Esophagus (tissue), 2 donors: ENCODE measurements around the gene HEPN1. TPM values are rescaled to one million over a fixed set of nuclear protein-coding genes. Genes with fewer than 3 reads are reported as not detected.
A peak's percentile ranks its signal among the peaks of the same experiment; 100 is the strongest.

Experiments
- H3K27ac ChIP-seq, 2 donors: one replicate each; pipeline ENCODE4 v1.5.1; 2013; ENCODE audit warnings: low read depth in 2 of 2, mild to moderate bottlenecking in 2 of 2, inconsistent platforms in 1 of 2, low read length in 1 of 2, moderate library complexity in 1 of 2
- H3K27me3 ChIP-seq, 2 donors: one replicate each; pipeline ENCODE4 v1.6.1; 2013; ENCODE audit warnings: low read length in 2 of 2, control low read depth in 1 of 2, mild to moderate bottlenecking in 1 of 2; ENCODE audit not compliant: insufficient read depth in 2 of 2, control insufficient read depth in 1 of 2
- H3K36me3 ChIP-seq, 2 donors: one replicate each; pipeline ENCODE4 v1.6.1; 2013; ENCODE audit warnings: low read length in 1 of 2; ENCODE audit not compliant: control insufficient read depth in 2 of 2, insufficient read depth in 2 of 2
- H3K4me1 ChIP-seq, 2 donors: one replicate each; pipeline ENCODE4 v1.6.1; 2013; ENCODE audit warnings: low read length in 1 of 2; ENCODE audit not compliant: control insufficient read depth in 2 of 2, insufficient read depth in 2 of 2
- H3K4me3 ChIP-seq, 2 donors: one replicate each; pipeline ENCODE4 v1.5.1; 2013; ENCODE audit warnings: low read length in 2 of 2, mild to moderate bottlenecking in 2 of 2, low read depth in 1 of 2, moderate library complexity in 1 of 2
- H3K9me3 ChIP-seq, 2 donors: one replicate each; pipeline ENCODE4 v1.6.1; 2013; ENCODE audit warnings: mild to moderate bottlenecking in 2 of 2, low read depth in 1 of 2, low read length in 1 of 2, moderate library complexity in 1 of 2; ENCODE audit not compliant: control insufficient read depth in 2 of 2, insufficient read depth in 1 of 2
- WGBS, 2 donors: extraction: QIAGEN DNeasy Blood & Tissue Kit; methylation state at CpG; one replicate each; pipeline ENCODE4 v1.1.7; 2013; 5-methylcytosine and 5-hydroxymethylcytosine counted together
- polyA plus RNA-seq, 2 donors: library from polyadenylated mRNA; stranded (reverse); fragments of 200-250 nt; gene quantifications; one replicate each; pipeline ENCODE4 v1.2.3, GENCODE V29; 2013
- donor health status: healthy with polysubstance abuse.
- donor health status: Bipolar disorder and iron deficiency.

The HEPN1 gene
- polyA plus RNA-seq, 2 donors: not detected

GRCh38 chr11:124917115-124917637, 1.9 kb upstream of the HEPN1 start:
- H3K4me1 ChIP-seq: no peaks in the 10 kb centered on the region
- 66 to 84% methylated on average over 6 of the region's 6 CpGs for whole genome bisulfite sequencing, 2 donors
- H3K36me3 ChIP-seq: no peaks in the 10 kb centered on the region
- no peaks in the 10 kb centered on the region for H3K9me3 ChIP-seq
- H3K27me3 ChIP-seq: no peaks in the 10 kb centered on the region
- no peak overlapping the region for H3K27ac ChIP-seq
- no peak overlapping the region for H3K4me3 ChIP-seq

- no peaks in the 10 kb centered on the region for H3K9me3 ChIP-seq
- H3K36me3 ChIP-seq: no peaks in the 10 kb centered on the region
- H3K4me3 ChIP-seq: no peak overlapping the region
- no peak overlapping the region for H3K27ac ChIP-seq
- H3K4me1 ChIP-seq: no peaks in the 10 kb centered on the region
- no peaks in the 10 kb centered on the region for H3K27me3 ChIP-seq
- 86 to 100% methylated on average over 2 of the region's 2 CpGs for WGBS, 2 donors
Measured at GRCh38 chr11:124919898-124920297, 848 bp downstream of the HEPN1 start.

GRCh38 chr11:124920356-124920755, 1.3 kb downstream of the HEPN1 start:
- Histone ChIP-seq H3K27ac (no peak overlapping the region), H3K27me3 (no peaks in the 10 kb centered on the region), H3K36me3 (no peaks in the 10 kb centered on the region), H3K4me3 (no peak overlapping the region), H3K4me1 (no peaks in the 10 kb centered on the region), H3K9me3 (no peaks in the 10 kb centered on the region)
- 93 to 95% methylated on average over 5 of the region's 5 CpGs for WGBS, 2 donors

GRCh38 chr11:124920870-124921609, 2.0 kb downstream of the HEPN1 start:
- no peaks in the 10 kb centered on the region for H3K27me3 ChIP-seq
- peak overlapping the region in 1 of 2 donors; percentile 38 for H3K27ac ChIP-seq
- H3K36me3 ChIP-seq: no peaks in the 10 kb centered on the region
- H3K9me3 ChIP-seq: no peaks in the 10 kb centered on the region
- WGBS, 2 donors: 11 to 14% methylated on average over 63 to 82 of the region's 82 CpGs
- peak overlapping the region; percentile 14 to 32 for H3K4me3 ChIP-seq
- H3K4me1 ChIP-seq: no peaks in the 10 kb centered on the region

- H3K36me3 ChIP-seq: no peaks in the 10 kb centered on the region
- H3K4me3 ChIP-seq: no peak overlapping the region
- no peak overlapping the region for H3K27ac ChIP-seq
- no peaks in the 10 kb centered on the region for H3K4me1 ChIP-seq
- H3K27me3 ChIP-seq: no peaks in the 10 kb centered on the region
- WGBS, 2 donors: 85 to 88% methylated on average over 4 of the region's 4 CpGs
- no peaks in the 10 kb centered on the region for H3K9me3 ChIP-seq
Measured at GRCh38 chr11:124922831-124923230, 3.8 kb downstream of the HEPN1 start.

GRCh38 chr11:124923296-124923695, 4.2 kb downstream of the HEPN1 start:
- H3K4me1 ChIP-seq: no peaks in the 10 kb centered on the region
- H3K27me3 ChIP-seq: no peaks in the 10 kb centered on the region
- H3K9me3 ChIP-seq: no peaks in the 10 kb centered on the region
- H3K36me3 ChIP-seq: no peaks in the 10 kb centered on the region
- no peak overlapping the region for H3K27ac ChIP-seq
- no peak overlapping the region for H3K4me3 ChIP-seq

GRCh38 chr11:124928942-124929665, 10.1 kb downstream of the HEPN1 start:
- Histone ChIP-seq H3K27me3 (no peaks in the 10 kb centered on the region), H3K36me3 (no peaks in the 10 kb centered on the region), H3K4me3 (no peak overlapping the region), H3K27ac (no peak overlapping the region), H3K9me3 (no peaks in the 10 kb centered on the region), H3K4me1 (no peaks in the 10 kb centered on the region)
- 39 to 48% methylated on average over 4 of the region's 4 CpGs for WGBS, 2 donors

- no peak overlapping the region for H3K4me3 ChIP-seq
- H3K36me3 ChIP-seq: no peaks in the 10 kb centered on the region
- H3K4me1 ChIP-seq: no peaks in the 10 kb centered on the region
- WGBS, 2 donors: 66 to 67% methylated on average over 3 of the region's 3 CpGs
- H3K9me3 ChIP-seq: no peaks in the 10 kb centered on the region
- H3K27me3 ChIP-seq: no peaks in the 10 kb centered on the region
- H3K27ac ChIP-seq: no peak overlapping the region
Measured at GRCh38 chr11:124930799-124931198, 11.7 kb downstream of the HEPN1 start.

GRCh38 chr11:124934862-124935547, 16.0 kb downstream of the HEPN1 start:
- Histone ChIP-seq H3K9me3 (no peaks in the 10 kb centered on the region), H3K27me3 (no peaks in the 10 kb centered on the region), H3K4me3 (no peak overlapping the region), H3K36me3 (no peaks in the 10 kb centered on the region), H3K27ac (no peak overlapping the region), H3K4me1 (no peaks in the 10 kb centered on the region)
- 73 to 76% methylated on average over 4 of the region's 4 CpGs for WGBS, 2 donors
